COLO829 (cell line): ENCODE results near the gene TAS2R10.
"Not testable (repeated sequence)": the region's sequence is repeated elsewhere in the genome, so short reads cannot be mapped to it uniquely, and the experiment has no call there.

Experiments used
- DNase-seq: peaks from one replicate; pipeline ENCODE4 v3.0.0; 2012; ENCODE audit warnings: low spot score

The TAS2R10 gene

GRCh38 chr12:10826258-10826657, at the start of gene TAS2R10:
TSS of gene TAS2R10 (minus strand) at chr12:10826358. CDS start at chr12:10826269, 89 bp downstream.
- no peak for DNase-seq

GRCh38 chr12:10873378-10873777, 47.2 kb upstream of the TAS2R10 start:
- DNase-seq = peak; percentile 35

- no peak for DNase-seq
Measured at GRCh38 chr12:10867381-10867780, 41.2 kb upstream of the TAS2R10 start.

- DNase-seq = no peak
Measured at GRCh38 chr12:10863512-10864218, 37.5 kb upstream of the TAS2R10 start.

GRCh38 chr12:10861366-10861765, 35.2 kb upstream of the TAS2R10 start:
- no peak for DNase-seq

GRCh38 chr12:10855807-10856206, 29.6 kb upstream of the TAS2R10 start:
- no peak for DNase-seq

- no peak for DNase-seq
Measured at GRCh38 chr12:10853776-10854175, 27.6 kb upstream of the TAS2R10 start.

GRCh38 chr12:10851243-10851858, 25.2 kb upstream of the TAS2R10 start:
- DNase-seq = no peak

GRCh38 chr12:10849425-10849878, 23.3 kb upstream of the TAS2R10 start, which contains the start of gene PRR4:
TSS of gene PRR4 (minus strand) at chr12:10849475. CDS start at chr12:10849437, 38 bp downstream.
- peak; percentile 12 for DNase-seq

- no peak for DNase-seq
Measured at GRCh38 chr12:10847744-10848143, 21.6 kb upstream of the TAS2R10 start.

- DNase-seq = no peak
Measured at GRCh38 chr12:10842862-10843261, 16.7 kb upstream of the TAS2R10 start.

- no peak for DNase-seq
Measured at GRCh38 chr12:10838461-10838860, 12.3 kb upstream of the TAS2R10 start.

- no peak for DNase-seq
Measured at GRCh38 chr12:10829994-10830393, 3.8 kb upstream of the TAS2R10 start.

- DNase-seq = no peak
Measured at GRCh38 chr12:10824957-10825356, 1.2 kb downstream of the TAS2R10 start.

GRCh38 chr12:10811883-10812536, 14.1 kb downstream of the TAS2R10 start:
- no peak for DNase-seq

GRCh38 chr12:10810068-10810467, 16.1 kb downstream of the TAS2R10 start, which contains the start of gene TAS2R9:
TSS of gene TAS2R9 (minus strand) at chr12:10810168. CDS start at chr12:10810075, 93 bp downstream.
- no peak for DNase-seq

- DNase-seq = no peak
Measured at GRCh38 chr12:10807186-10807585, 19.0 kb downstream of the TAS2R10 start, which contains the start of gene TAS2R8. TSS of gene TAS2R8 (minus strand) at chr12:10807286. CDS start at chr12:10806980, 306 bp downstream.

GRCh38 chr12:10802587-10802986, 23.6 kb downstream of the TAS2R10 start, which contains the start of gene TAS2R7:
TSS of gene TAS2R7 (minus strand) at chr12:10802627. CDS start at chr12:10802570, 57 bp downstream.
- no peak for DNase-seq

- no peak for DNase-seq
Measured at GRCh38 chr12:10801741-10802140, 24.4 kb downstream of the TAS2R10 start.

- peak; percentile 7 for DNase-seq
Measured at GRCh38 chr12:10794222-10794621, 31.9 kb downstream of the TAS2R10 start.

GRCh38 chr12:10791769-10792168, 34.4 kb downstream of the TAS2R10 start:
- DNase-seq = not testable (repeated sequence)

GRCh38 chr12:10783252-10783651, 42.9 kb downstream of the TAS2R10 start:
- no peak for DNase-seq

- no peak for DNase-seq
Measured at GRCh38 chr12:10779103-10779502, 47.1 kb downstream of the TAS2R10 start.
